Endothelial cell of umbilical vein (primary cell): ENCODE measurements around the gene SPPL2B. TPM values are rescaled to one million over a fixed set of nuclear protein-coding genes. Genes with fewer than 3 reads are reported as not detected.

Source experiments
- BruUV-seq: library from RNA; stranded (reverse); fragments of 400-500 nt; replicated peaks from 2 replicates; lab custom pipeline; 2021; lab: Mats Ljungman, UMichigan
- CTCF ChIA-PET: fragments of 300-600, 350-600 bp; sonication (Branson Sonifier 250); formaldehyde crosslinking; loops from one replicate; lab custom pipeline; 2021; ENCODE audit warnings: antibody characterized with exemption, inconsistent platforms; lab: Charles Lee
- POLR2A ChIA-PET: fragments of 300-600, 350-600 bp; sonication (Branson Sonifier 250); formaldehyde crosslinking; loops from one replicate; lab custom pipeline; 2021; ENCODE audit warnings: antibody characterized with exemption, inconsistent platforms; lab: Charles Lee
- DNase-seq: peaks from one replicate; pipeline ENCODE4 v3.0.0-alpha.2; 2011; ENCODE audit warnings: low read depth, low spot score
- FAIRE-seq: peaks from 2 replicates; lab custom pipeline; 2011; peaks lifted over from hg19 to GRCh38; lab: Jason Lieb, UNC
- H2AFZ ChIP-seq: 2 replicates; pipeline ENCODE4 v1.6.0; 2012; ENCODE audit warnings: low read depth, low read length, control low read depth, inconsistent platforms
- H3K27ac ChIP-seq: 2 replicates; pipeline ENCODE4 v1.5.1; 2011; ENCODE audit warnings: low read depth, mild to moderate bottlenecking, control low read depth, low read length, moderate library complexity; ENCODE audit not compliant: insufficient read depth
- H3K27me3 ChIP-seq, 2 experiments: 2 replicates each; pipeline versions ENCODE4 v1.6.0 to v1.6.1; 2011; ENCODE audit warnings: low read length in 2 of 2, mixed read lengths in 1 of 2; ENCODE audit not compliant: control insufficient read depth in 2 of 2, insufficient read depth in 2 of 2
- H3K36me3 ChIP-seq, 2 experiments: 2 replicates in 1 of 2; 3 replicates in 1 of 2; pipeline ENCODE4 v1.5.1; 2011; ENCODE audit warnings: low read length in 2 of 2, mild to moderate bottlenecking in 1 of 2, moderate library complexity in 1 of 2; ENCODE audit not compliant: control insufficient read depth in 2 of 2, insufficient read depth in 2 of 2; ENCODE audit errors: extremely low read depth in 1 of 2
- H3K4me1 ChIP-seq: 3 replicates; pipeline ENCODE4 v1.5.1; 2011; ENCODE audit warnings: mild to moderate bottlenecking, low read length; ENCODE audit not compliant: control insufficient read depth, insufficient read depth; ENCODE audit errors: extremely low read depth
- H3K4me2 ChIP-seq: 2 replicates; pipeline ENCODE4 v1.6.1; 2011; ENCODE audit warnings: low read length, control low read depth, mixed read lengths; ENCODE audit not compliant: insufficient read depth
- H3K4me3 ChIP-seq, 3 experiments: fragments of 200-600 bp in 1 of 3; sonication (generic), shearing (Covaris generic) in 1 of 3; replicated peaks in 1 of 3; 2 replicates each; pipeline ENCODE4 v1.5.1; 2011 to 2016; ENCODE audit warnings: control low read depth in 3 of 3, low read length in 3 of 3, mild to moderate bottlenecking in 2 of 3, inconsistent platforms in 1 of 3, low read depth in 1 of 3, moderate library complexity in 1 of 3; ENCODE audit not compliant: insufficient read depth in 1 of 3
- H3K79me2 ChIP-seq: 2 replicates; pipeline ENCODE4 v1.6.0; 2012; ENCODE audit warnings: low read length, inconsistent platforms; ENCODE audit not compliant: control insufficient read depth, insufficient read depth
- H3K9ac ChIP-seq: replicated peaks from 2 replicates; pipeline ENCODE3; 2011; ENCODE audit warnings: low read length, control low read depth; ENCODE audit not compliant: insufficient read depth; ENCODE audit errors: extremely low read depth
- H3K9me1 ChIP-seq: replicated peaks from 3 replicates; pipeline ENCODE4 v1.6.0; 2011; ENCODE audit warnings: mild to moderate bottlenecking, low read length; ENCODE audit not compliant: control insufficient read depth, insufficient read depth; ENCODE audit errors: extremely low read depth
- H3K9me3 ChIP-seq: replicated peaks from 2 replicates; pipeline ENCODE4 v1.5.1; 2012; ENCODE audit warnings: low read length, inconsistent platforms; ENCODE audit not compliant: control insufficient read depth, insufficient read depth
- H4K20me1 ChIP-seq: replicated peaks from 2 replicates; pipeline ENCODE3; 2011; ENCODE audit warnings: mild to moderate bottlenecking, low read length; ENCODE audit not compliant: control insufficient read depth, insufficient read depth; ENCODE audit errors: extremely low read depth
- JUN ChIP-seq: IDR thresholded peaks from 2 replicates; pipeline ENCODE4 v1.6.1; 2011; ENCODE audit warnings: borderline replicate concordance, low read depth; ENCODE audit not compliant: insufficient read length, insufficient read depth
- MYC ChIP-seq: IDR thresholded peaks from one replicate; pipeline ENCODE4 v1.6.1; 2011; ENCODE audit warnings: mild to moderate bottlenecking, low read depth, low read length
- POLR2A ChIP-seq: IDR thresholded peaks from 2 replicates; pipeline ENCODE4 v1.6.1; 2012; ENCODE audit warnings: low read depth, mild to moderate bottlenecking, control low read depth, low read length
- POLR2AphosphoS5 ChIP-seq: IDR thresholded peaks from 2 replicates; pipeline ENCODE4 v1.6.1; 2012; ENCODE audit warnings: low read depth, mild to moderate bottlenecking, control low read depth, low read length, moderate library complexity; ENCODE audit not compliant: insufficient read depth
- dilution Hi-C: fragments of 300-500 bp; cut with MboI; formaldehyde crosslinking; loops from one replicate; pipeline ENCODE4 v1.15.0; 2019; ENCODE audit warnings: low sequenced_read_pairs; ENCODE audit not compliant: extremely low pct_ligation_motif_present
- intact Hi-C: fragments of 100-400 bp; cut with micrococcal nuclease; formaldehyde crosslinking; loops from one replicate; pipeline ENCODE4 v1.10.0; 2022
- polyA plus RNA-seq, 4 experiments: library from polyadenylated mRNA; depleted of rRNA in 3 of 4; stranded (reverse) in 3 of 4; unstranded in 1 of 4; fragments of >200 nt; gene quantifications; 2 replicates each; pipeline versions ENCODE4 v1.2.1 to v1.2.3, GENCODE V29; 2011 to 2012; ENCODE audit warnings: missing spikeins in 1 of 4
- total RNA-seq: library from RNA; stranded (reverse); gene quantifications from 2 replicates; pipeline ENCODE4 v1.2.3, GENCODE V29; 2021
- TF ChIP-seq, protein P1 (sequence below), 2 donors: IDR thresholded peaks; 1 replicate in 1 of 2; 2 replicates in 1 of 2; pipeline ENCODE4 v1.5.1; 2011; ENCODE audit warnings: low read length in 2 of 2, mild to moderate bottlenecking in 2 of 2, moderate library complexity in 2 of 2, control low read depth in 1 of 2, inconsistent platforms in 1 of 2, low read depth in 1 of 2; ENCODE audit not compliant: insufficient read depth in 1 of 2; ENCODE audit errors: extremely low read depth in 1 of 2

The SPPL2B gene
- total and polyA plus RNA-seq, 2 donors (not counting 3 experiments of a cell fraction or from before 2014, with no cell fraction given): 60.7 to 62.7 TPM

DNA sequence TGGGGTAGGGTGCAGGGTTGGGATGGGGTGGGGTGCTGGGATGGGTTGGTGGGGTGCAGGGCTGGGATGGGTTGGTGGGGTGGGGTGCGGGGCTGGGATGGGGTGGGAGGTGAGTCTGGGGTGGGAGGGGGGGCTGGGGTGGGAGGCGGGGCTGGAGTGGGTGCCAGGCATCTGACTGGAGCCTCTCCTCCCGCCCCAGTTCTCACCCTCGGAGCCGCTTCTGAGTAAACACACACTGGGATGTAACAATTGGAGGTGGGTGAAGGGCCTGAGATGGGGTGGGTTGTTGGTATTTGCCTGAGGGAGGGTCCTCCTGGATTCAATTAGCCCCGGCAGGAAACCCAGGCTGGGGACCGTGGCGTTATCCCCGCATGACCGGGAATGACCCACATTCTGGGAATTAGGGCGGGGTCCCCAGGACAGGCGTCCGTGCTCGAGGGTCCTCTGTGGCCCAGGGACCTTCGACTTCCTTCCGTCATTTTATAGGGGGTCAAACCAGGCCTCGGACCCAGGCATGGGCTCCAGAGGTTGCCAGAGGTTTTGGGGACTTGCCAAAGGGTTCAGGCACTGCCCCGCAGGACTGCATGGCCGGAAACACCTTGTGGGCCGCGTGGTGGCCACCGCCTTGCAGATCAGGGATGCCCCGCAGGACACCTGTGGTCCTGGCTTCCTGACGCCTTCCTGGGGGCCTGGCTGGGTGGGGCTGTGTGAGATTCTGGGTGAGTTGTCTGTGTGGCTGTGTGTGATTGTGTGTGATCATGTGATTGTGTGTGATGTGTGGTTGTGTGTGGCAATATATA, 33.0 kb downstream of the SPPL2B start:
- intact Hi-C loops: no loop called here
- no TSS peak for BruUV-seq

GRCh38 chr19:2362046-2362969, 33.8 kb downstream of the SPPL2B start:
- POLR2A ChIA-PET: no interaction called here
- no TSS peak for BruUV-seq

More for the DNA sequence above, 33.0 kb downstream of the SPPL2B start:
- Histone ChIP-seq H3K27me3 (peaks cover 5 to 11% of the 10 kb centered on the region in 2 experiments), H3K36me3 (no peaks in the 10 kb centered on the region), H3K4me2 (no peak overlapping the region), H3K27ac (no peak overlapping the region), H2AFZ (no peak overlapping the region), H4K20me1 (no peaks in the 10 kb centered on the region), H3K4me3 (no peak overlapping the region), H3K9me3 (no peaks in the 10 kb centered on the region), H3K4me1 (no peaks in the 10 kb centered on the region), H3K9ac (no peak overlapping the region), H3K79me2 (no peaks in the 10 kb centered on the region), H3K9me1 (no peaks in the 10 kb centered on the region)
- ChIA-PET CTCF (no interaction called here), POLR2A (no interaction called here)
- no peak for FAIRE-seq
- dilution Hi-C loops: no loop called here
- DNase-seq: no peak
- TF ChIP-seq JUN: no peak
- TF ChIP-seq POLR2A: no peak

More at GRCh38 chr19:2362046-2362969, 33.8 kb downstream of the SPPL2B start:
- Histone ChIP-seq H2AFZ (no peak overlapping the region), H3K4me2 (no peak overlapping the region), H3K36me3 (no peaks in the 10 kb centered on the region), H3K79me2 (no peaks in the 10 kb centered on the region), H3K9me1 (no peaks in the 10 kb centered on the region), H3K4me3 (no peak overlapping the region), H4K20me1 (no peaks in the 10 kb centered on the region), H3K4me1 (no peaks in the 10 kb centered on the region), H3K9ac (no peak overlapping the region), H3K27ac (no peak overlapping the region), H3K9me3 (no peaks in the 10 kb centered on the region), H3K27me3 (peaks cover 5 to 11% of the 10 kb centered on the region in 2 experiments)
- intact Hi-C loops: no loop called here
- no peak for FAIRE-seq
- dilution Hi-C loops: no loop called here
- no peak for DNase-seq
- CTCF ChIA-PET: no interaction called here
- TF ChIP-seq MYC (no peak), JUN (no peak), POLR2AphosphoS5 (no peak)
- TF ChIP-seq, protein P1, sequence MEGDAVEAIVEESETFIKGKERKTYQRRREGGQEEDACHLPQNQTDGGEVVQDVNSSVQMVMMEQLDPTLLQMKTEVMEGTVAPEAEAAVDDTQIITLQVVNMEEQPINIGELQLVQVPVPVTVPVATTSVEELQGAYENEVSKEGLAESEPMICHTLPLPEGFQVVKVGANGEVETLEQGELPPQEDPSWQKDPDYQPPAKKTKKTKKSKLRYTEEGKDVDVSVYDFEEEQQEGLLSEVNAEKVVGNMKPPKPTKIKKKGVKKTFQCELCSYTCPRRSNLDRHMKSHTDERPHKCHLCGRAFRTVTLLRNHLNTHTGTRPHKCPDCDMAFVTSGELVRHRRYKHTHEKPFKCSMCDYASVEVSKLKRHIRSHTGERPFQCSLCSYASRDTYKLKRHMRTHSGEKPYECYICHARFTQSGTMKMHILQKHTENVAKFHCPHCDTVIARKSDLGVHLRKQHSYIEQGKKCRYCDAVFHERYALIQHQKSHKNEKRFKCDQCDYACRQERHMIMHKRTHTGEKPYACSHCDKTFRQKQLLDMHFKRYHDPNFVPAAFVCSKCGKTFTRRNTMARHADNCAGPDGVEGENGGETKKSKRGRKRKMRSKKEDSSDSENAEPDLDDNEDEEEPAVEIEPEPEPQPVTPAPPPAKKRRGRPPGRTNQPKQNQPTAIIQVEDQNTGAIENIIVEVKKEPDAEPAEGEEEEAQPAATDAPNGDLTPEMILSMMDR (IDR thresholded peaks at IDR 0.05; ENCODE audit: extremely low read depth in 1 of 2, insufficient read depth in 1 of 2, low read depth in 1 of 2, low read length in 2 of 2): no peak
